HG03108 (cell line): Measurements from ENCODE around the gene SPIN2A.
A peak's percentile ranks its signal among the peaks of the same experiment; 100 is the strongest.
"Not testable (repeated sequence)": the region's sequence is repeated elsewhere in the genome, so short reads cannot be mapped to it uniquely, and the experiment has no call there.

Source experiments
- ATAC-seq: cut with Tn5 transposase; IDR thresholded peaks from one replicate; pipeline ENCODE4 v1.9.1; 2021; ENCODE audit warnings: moderate library complexity; ENCODE audit not compliant: unreplicated experiment

The SPIN2A gene

DNA sequence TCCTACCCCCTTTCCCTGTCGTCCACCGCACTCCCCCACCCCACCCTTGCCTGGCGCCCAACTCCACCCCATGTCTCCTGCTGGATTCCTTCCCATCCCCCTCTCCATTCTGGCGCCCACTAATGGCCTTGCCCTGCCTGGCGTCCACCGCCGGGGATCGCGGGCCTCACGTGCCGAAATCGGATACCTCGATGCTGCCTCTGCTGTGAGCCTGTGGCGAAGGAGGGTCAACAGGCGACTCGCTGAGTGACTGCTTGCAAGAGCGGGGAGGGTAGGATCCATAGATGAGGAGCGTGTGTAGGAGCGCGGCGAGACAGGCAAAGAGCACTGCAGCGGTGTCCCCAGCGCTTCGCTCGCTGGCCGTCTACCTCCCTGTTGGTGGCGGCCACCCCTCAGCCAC lies at the start of gene SPIN2A:
Gene SPIN2A, minus strand, starts transcription at position 325 of the 400 bp plus-strand sequence. CDS start 800 bp downstream, outside the sequence.
- not testable (repeated sequence) for ATAC-seq

GRCh38 chrX:57178605-57179004 lies 41.4 kb upstream of the SPIN2A start:
- ATAC-seq: no peak

GRCh38 chrX:57177070-57177469 lies 39.9 kb upstream of the SPIN2A start:
- ATAC-seq: no peak

GRCh38 chrX:57172544-57172943 lies 35.3 kb upstream of the SPIN2A start:
- no peak for ATAC-seq

DNA sequence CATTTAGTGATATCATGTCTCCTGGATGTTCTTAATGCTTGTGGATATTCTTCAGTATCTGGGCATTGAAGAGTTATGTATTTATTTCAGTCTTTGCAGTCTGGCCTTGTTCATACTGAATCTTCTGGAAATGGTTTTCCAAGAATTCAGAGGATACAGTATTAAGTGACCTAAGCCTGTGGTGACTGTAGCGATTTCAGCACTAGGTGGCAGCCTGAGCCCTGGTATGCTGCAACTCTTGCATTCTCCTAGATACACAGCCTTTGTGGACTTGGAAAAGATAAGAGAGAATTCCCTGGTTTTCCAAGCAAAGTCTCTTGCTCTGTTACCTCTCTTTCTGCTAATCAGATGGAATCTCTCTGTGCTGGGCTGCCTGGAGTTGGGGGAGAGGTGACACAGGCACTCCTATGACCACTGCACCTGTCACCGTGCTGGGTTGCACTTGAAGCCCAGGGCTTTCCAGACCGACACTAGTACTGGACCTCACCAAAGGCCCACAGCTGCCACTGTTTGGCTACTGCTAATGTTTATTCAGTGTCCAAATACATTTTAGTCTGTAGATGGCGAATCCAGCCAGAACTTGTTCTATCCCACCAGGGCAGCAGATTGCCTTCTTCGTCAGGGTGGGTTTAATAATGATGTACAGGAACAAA lies 19.3 kb upstream of the SPIN2A start:
- ATAC-seq: no peak

GRCh38 chrX:57155171-57155570 lies 18.0 kb upstream of the SPIN2A start:
- no peak for ATAC-seq

DNA sequence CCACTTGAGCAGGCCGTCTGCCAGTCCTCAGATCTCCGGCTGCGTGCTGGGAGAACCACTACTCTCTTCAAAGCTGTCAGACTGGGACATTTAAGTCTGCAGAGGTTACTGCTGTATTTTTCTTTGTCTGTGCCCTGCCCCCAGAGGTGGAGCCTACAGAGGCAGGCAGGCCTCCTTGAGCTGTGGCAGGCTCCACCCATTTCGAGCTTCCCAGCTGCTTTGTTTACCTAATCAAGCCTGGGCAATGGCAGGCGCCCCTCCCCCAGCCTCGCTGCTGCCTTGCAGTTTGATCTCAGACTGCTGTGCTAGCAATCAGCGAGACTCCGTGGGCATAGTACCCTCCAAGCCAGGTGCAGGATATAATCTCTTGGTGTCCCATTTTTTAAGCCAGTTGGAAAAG lies 15.0 kb upstream of the SPIN2A start:
- not testable (repeated sequence) for ATAC-seq

- no peak for ATAC-seq
Observed at GRCh38 chrX:57138674-57139073, 1.5 kb upstream of the SPIN2A start.

GRCh38 chrX:57137501-57137900 lies 304 bp upstream of the SPIN2A start:
- no peak for ATAC-seq

GRCh38 chrX:57136589-57136988 lies 608 bp downstream of the SPIN2A start:
- not testable (repeated sequence) for ATAC-seq

GRCh38 chrX:57135287-57135686 lies 1.9 kb downstream of the SPIN2A start:
- ATAC-seq: no peak

GRCh38 chrX:57134702-57135101 lies 2.5 kb downstream of the SPIN2A start:
- ATAC-seq: no peak

- no peak for ATAC-seq
Observed at GRCh38 chrX:57133706-57134105, 3.5 kb downstream of the SPIN2A start.

GRCh38 chrX:57133284-57133683 lies 3.9 kb downstream of the SPIN2A start:
- ATAC-seq: not testable (repeated sequence)

DNA sequence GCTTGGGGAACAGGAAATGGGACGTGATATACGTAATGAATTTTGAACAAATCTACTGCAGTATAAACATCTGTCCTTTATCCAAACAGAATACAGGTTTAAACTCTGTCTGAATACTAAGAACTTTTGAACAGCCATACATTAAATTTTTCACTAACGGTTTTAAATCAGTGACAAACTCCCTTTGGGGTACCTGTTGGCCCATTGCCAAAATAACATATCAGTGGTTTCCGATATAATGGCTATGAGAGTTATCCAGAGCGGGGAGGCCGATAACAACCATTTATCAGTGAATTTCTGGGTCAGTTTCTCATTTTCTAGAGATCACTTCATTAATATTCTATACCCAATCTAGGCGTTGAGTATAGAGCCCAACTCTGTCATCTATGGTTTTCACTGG lies 5.2 kb downstream of the SPIN2A start:
- ATAC-seq: no peak

GRCh38 chrX:57121816-57122215 lies 15.4 kb downstream of the SPIN2A start:
- ATAC-seq: no peak

DNA sequence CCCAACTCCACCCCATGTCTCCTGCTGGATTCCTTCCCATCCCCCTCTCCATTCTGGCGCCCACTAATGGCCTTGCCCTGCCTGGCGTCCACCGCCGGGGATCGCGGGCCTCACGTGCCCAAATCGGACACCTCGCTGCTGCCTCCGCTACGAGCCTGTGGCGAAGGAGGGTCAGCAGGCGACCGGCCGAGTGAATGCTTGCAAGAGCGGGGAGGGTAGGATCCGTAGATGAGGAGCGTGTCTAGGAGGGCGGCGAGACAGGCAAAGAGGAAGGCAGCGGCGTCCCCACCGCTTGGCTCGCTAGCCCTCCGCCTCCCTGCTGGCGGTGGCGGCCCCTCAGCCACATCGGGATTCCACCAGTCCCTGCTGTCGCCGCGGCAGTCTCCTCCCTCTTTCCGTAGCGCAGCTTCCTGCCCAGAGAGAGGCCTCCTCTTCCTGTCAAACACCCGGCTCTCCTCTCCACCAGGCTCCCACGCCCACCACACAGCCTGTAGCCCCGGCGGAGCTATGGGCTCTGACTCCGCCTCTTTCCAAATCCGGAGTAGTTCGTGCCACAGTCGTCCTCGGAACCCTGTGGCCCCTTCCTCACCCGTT lies 15.9 kb downstream of the SPIN2A start, which contains the start of gene SPIN2B:
Gene SPIN2B, minus strand, starts transcription at position 387 of the 594 bp plus-strand sequence.
- ATAC-seq: peak; percentile 99

GRCh38 chrX:57120619-57121161 lies 16.5 kb downstream of the SPIN2A start:
- ATAC-seq: not testable (repeated sequence)

- no peak for ATAC-seq
Observed at GRCh38 chrX:57119416-57119815, 17.8 kb downstream of the SPIN2A start.

- not testable (repeated sequence) for ATAC-seq
Observed at GRCh38 chrX:57117566-57117965, 19.6 kb downstream of the SPIN2A start.

- no peak for ATAC-seq
Observed at GRCh38 chrX:57104921-57105398, 32.2 kb downstream of the SPIN2A start.

DNA sequence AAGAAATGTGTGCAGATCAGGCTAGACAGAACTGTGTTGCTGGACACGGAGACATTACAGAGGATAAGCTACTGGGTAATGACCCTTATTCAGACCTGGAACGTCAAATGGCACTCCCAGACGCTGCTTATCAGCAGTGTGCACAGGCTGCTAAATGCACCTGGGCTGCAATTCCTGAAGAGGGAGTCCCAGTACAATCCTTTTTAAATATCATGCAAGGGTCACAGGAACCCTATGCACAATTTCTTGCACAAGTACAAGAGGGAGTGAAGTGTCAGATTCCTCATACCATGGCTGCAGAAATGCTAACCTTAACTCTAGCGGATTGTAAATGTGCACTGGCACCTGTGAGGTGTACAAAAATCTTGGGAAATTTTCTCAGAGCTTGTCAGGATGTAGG lies 32.8 kb downstream of the SPIN2A start:
- ATAC-seq: no peak
